PC-9 (cell line): ENCODE results near the gene VWA3B.

ENCODE experiments used
- CTCF ChIP-seq: fragments of 200-600 bp; sonication (generic); conservative IDR thresholded peaks from 2 replicates; pipeline ENCODE4 v1.6.1; 2017; ENCODE audit warnings: mixed run types, antibody characterized with exemption, mild to moderate bottlenecking, moderate library complexity
- EZH2 ChIP-seq: fragments of 200-600 bp; sonication (generic); IDR thresholded peaks from 2 replicates; pipeline ENCODE4 v1.8.0; 2017; ENCODE audit warnings: antibody characterized with exemption, low read depth

GRCh38 chr2:98309580-98309979, 222.6 kb downstream of the VWA3B start:
- TF ChIP-seq CTCF (no peak), EZH2 (no peak)
